ENCODE measurements around the gene PRR18. TPM values are rescaled to one million over a fixed set of nuclear protein-coding genes. Genes with fewer than 3 reads are reported as not detected.

PRR18 gene
- total RNA-seq, 4 donors from 2014 or later: 0.21 to 0.67 (median 0.59) TPM; not detected in 1

- Histone ChIP-seq H3K9me3 (no peaks in the 10 kb centered on the region), H3K36me3 (no peaks in the 10 kb centered on the region), H3K4me1 (peaks cover 3 to 11% of the 10 kb centered on the region in 2 donors), H3K4me3 (replicated peaks in 1 of 3) (no peak overlapping the region), H3K27ac (no peak overlapping the region), H3K27me3 (no peaks in the 10 kb centered on the region)
- TF ChIP-seq POLR2A (IDR thresholded peaks at IDR 0.05): no peak
- TF ChIP-seq, protein P1, sequence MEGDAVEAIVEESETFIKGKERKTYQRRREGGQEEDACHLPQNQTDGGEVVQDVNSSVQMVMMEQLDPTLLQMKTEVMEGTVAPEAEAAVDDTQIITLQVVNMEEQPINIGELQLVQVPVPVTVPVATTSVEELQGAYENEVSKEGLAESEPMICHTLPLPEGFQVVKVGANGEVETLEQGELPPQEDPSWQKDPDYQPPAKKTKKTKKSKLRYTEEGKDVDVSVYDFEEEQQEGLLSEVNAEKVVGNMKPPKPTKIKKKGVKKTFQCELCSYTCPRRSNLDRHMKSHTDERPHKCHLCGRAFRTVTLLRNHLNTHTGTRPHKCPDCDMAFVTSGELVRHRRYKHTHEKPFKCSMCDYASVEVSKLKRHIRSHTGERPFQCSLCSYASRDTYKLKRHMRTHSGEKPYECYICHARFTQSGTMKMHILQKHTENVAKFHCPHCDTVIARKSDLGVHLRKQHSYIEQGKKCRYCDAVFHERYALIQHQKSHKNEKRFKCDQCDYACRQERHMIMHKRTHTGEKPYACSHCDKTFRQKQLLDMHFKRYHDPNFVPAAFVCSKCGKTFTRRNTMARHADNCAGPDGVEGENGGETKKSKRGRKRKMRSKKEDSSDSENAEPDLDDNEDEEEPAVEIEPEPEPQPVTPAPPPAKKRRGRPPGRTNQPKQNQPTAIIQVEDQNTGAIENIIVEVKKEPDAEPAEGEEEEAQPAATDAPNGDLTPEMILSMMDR (IDR thresholded peaks at IDR 0.05): no peak
- DNase-seq: no peak
- WGBS, 2 donors: 90 to 91% methylated on average over 11 of the region's 11 CpGs
- intact Hi-C loops (cut with DNase I): no loop called here
These were observed 30.2 kb downstream of the PRR18 start for GRCh38 chr6:166277892-166278578.

DNA sequence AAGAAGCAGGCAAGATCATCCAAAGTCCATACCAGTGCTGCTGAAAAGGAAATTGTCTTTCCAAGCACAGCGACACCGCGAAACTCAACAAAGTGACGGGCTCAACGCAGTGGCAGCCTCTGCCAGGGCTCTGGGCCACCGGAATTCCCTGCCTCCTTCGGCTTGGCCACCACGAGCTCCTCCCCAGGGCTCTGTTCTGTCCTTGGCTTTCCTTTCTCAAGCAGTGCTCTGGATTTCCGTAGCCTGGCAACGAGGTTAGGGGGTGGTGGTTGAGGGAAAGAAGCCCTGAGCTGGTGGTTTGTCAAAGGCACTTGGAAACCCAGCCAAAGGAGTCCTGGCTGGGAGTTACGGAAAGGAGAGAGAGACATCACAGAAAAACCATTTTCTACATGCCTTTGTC is 31.2 kb downstream of the PRR18 start:
- H3K36me3 ChIP-seq: no peaks in the 10 kb centered on the region
- WGBS, 2 donors: 42 to 48% methylated on average over 11 of the region's 11 CpGs
- no peak overlapping the region for H3K27ac ChIP-seq
- H3K9me3 ChIP-seq: no peaks in the 10 kb centered on the region
- H3K27me3 ChIP-seq: no peaks in the 10 kb centered on the region
- intact Hi-C loops (cut with DNase I): no loop called here
- TF ChIP-seq, protein P1 (IDR thresholded peaks at IDR 0.05): no peak
- TF ChIP-seq POLR2A (IDR thresholded peaks at IDR 0.05): no peak
- DNase-seq: peak; percentile 77 to 84
- no peak overlapping the region for H3K4me3 ChIP-seq (replicated peaks in 1 of 3)
- H3K4me1 ChIP-seq: peaks cover 3 to 11% of the 10 kb centered on the region in 2 donors

DNA sequence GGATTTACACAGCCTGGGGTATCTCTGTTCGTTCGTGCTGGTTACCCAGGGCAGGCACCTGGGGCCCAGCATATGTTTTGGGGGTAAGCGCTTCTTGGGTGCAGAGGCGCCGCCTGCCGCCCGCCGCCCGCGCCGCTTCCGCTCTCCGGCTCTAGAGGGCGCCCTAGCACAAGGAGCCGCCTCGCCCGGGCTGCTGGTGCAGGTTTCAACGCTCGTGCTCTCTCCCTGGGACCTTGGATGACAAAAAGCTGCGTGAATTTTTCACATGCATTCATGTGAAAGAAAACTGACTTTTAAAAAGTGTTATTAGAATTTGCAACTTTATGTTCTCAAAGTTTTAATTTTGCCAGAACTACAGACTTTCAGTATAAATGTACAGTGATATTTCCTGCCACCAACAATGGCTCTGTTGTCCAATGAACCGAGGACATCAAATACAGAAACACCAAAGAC is 32.5 kb downstream of the PRR18 start:
- intact Hi-C loops (cut with DNase I): loop anchor here (2.0 kb wide), 1 partner anchor 123 kb away; no protein-coding TSS in a partner anchor
- no peak overlapping the region for H3K4me3 ChIP-seq (replicated peaks in 1 of 3)
- no peak overlapping the region for H3K27ac ChIP-seq
- no peak for TF ChIP-seq POLR2A (IDR thresholded peaks at IDR 0.05)
- TF ChIP-seq, protein P1 (IDR thresholded peaks at IDR 0.05): peak; percentile 77 to 100 (median 96)
- H3K4me1 ChIP-seq: peaks cover 3 to 11% of the 10 kb centered on the region in 2 donors
- no peaks in the 10 kb centered on the region for H3K9me3 ChIP-seq
- no peaks in the 10 kb centered on the region for H3K36me3 ChIP-seq
- WGBS, 2 donors: 4 to 6% methylated on average over 19 to 21 of the region's 21 CpGs
- peak; percentile 57 to 66 for DNase-seq
- H3K27me3 ChIP-seq: no peaks in the 10 kb centered on the region

GRCh38 chr6:166274739-166275370 is 33.3 kb downstream of the PRR18 start:
- H3K4me3 ChIP-seq (replicated peaks in 1 of 3): no peak overlapping the region
- H3K9me3 ChIP-seq: no peaks in the 10 kb centered on the region
- no peaks in the 10 kb centered on the region for H3K36me3 ChIP-seq
- H3K4me1 ChIP-seq: peaks cover 3 to 11% of the 10 kb centered on the region in 2 donors
- WGBS, 2 donors: 79 to 83% methylated on average over 9 of the region's 13 CpGs
- intact Hi-C loops (cut with DNase I): loop anchor here (2.0 kb wide), 1 partner anchor 124 kb away; no protein-coding TSS in a partner anchor
- no peaks in the 10 kb centered on the region for H3K27me3 ChIP-seq
- no peak overlapping the region for H3K27ac ChIP-seq
- TF ChIP-seq, protein P1 (IDR thresholded peaks at IDR 0.05): no peak
- TF ChIP-seq POLR2A (IDR thresholded peaks at IDR 0.05): no peak
- no peak for DNase-seq

GRCh38 chr6:166274163-166274562 is 34.0 kb downstream of the PRR18 start:
- Histone ChIP-seq H3K27ac (no peak overlapping the region), H3K9me3 (no peaks in the 10 kb centered on the region)
- WGBS, 2 donors: 79 to 81% methylated on average over 4 of the region's 4 CpGs

More at GRCh38 chr6:166274163-166274562, 34.0 kb downstream of the PRR18 start:
- Histone ChIP-seq H3K27me3 (no peaks in the 10 kb centered on the region), H3K4me1 (peaks cover 3 to 11% of the 10 kb centered on the region in 2 donors), H3K4me3 (replicated peaks in 1 of 3) (no peak overlapping the region), H3K36me3 (no peaks in the 10 kb centered on the region)
- intact Hi-C loops (cut with DNase I): loop anchor here (2.0 kb wide), 1 partner anchor 125 kb away; no protein-coding TSS in a partner anchor
- no peak for TF ChIP-seq POLR2A (IDR thresholded peaks at IDR 0.05)
- TF ChIP-seq, protein P1 (IDR thresholded peaks at IDR 0.05): no peak
- DNase-seq: no peak

All from thyroid gland (tissue), 4 donors.